Sigmoid colon (tissue), 4 donors: ENCODE data around the gene IP6K3.

Experiments
- POLR2A ChIP-seq, 2 donors: fragments of 450-650 bp; IDR thresholded peaks; one replicate each; pipeline ENCODE4 v1.6.1; 2016; ENCODE audit warnings: antibody characterized with exemption in 2 of 2, mild to moderate bottlenecking in 2 of 2, moderate library complexity in 2 of 2
- POLR2AphosphoS5 ChIP-seq, 4 donors: sonication (generic); formaldehyde crosslinking; IDR thresholded peaks; one replicate each; pipeline ENCODE4 v1.6.1; 2017; ENCODE audit warnings: antibody characterized with exemption in 4 of 4
- TF ChIP-seq, protein P1 (sequence below), 4 experiments: fragments of 450-650 bp in 3 of 4; fragments of 200-600 bp in 1 of 4; IDR thresholded peaks; one replicate each; pipeline ENCODE4 v1.5.1; 2016 to 2019; ENCODE audit warnings: antibody characterized with exemption in 4 of 4, mild to moderate bottlenecking in 3 of 4, moderate library complexity in 2 of 4

DNA sequence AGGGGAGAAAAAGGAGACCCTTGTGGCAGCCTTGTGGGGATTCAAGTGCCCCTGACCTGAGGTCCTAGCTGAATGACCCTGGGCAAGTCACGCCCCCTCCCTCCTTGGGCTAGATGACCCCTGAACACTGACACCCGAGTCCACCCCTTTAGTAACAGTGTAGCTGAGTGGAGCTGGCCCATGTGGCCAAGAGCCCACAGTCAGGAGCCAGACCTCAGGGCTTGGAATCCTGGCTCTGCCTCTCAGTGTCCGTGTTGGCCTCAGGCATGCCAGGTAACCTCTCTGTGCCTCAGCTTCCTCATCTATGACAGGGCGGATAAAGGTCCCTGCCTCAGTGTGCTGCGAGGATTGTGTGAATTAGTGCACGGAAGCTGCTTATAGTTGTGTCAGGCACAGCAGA is 14.3 kb downstream of the IP6K3 start:
- TF ChIP-seq, protein P1, sequence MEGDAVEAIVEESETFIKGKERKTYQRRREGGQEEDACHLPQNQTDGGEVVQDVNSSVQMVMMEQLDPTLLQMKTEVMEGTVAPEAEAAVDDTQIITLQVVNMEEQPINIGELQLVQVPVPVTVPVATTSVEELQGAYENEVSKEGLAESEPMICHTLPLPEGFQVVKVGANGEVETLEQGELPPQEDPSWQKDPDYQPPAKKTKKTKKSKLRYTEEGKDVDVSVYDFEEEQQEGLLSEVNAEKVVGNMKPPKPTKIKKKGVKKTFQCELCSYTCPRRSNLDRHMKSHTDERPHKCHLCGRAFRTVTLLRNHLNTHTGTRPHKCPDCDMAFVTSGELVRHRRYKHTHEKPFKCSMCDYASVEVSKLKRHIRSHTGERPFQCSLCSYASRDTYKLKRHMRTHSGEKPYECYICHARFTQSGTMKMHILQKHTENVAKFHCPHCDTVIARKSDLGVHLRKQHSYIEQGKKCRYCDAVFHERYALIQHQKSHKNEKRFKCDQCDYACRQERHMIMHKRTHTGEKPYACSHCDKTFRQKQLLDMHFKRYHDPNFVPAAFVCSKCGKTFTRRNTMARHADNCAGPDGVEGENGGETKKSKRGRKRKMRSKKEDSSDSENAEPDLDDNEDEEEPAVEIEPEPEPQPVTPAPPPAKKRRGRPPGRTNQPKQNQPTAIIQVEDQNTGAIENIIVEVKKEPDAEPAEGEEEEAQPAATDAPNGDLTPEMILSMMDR (IDR thresholded peaks at IDR 0.05): no peak
- TF ChIP-seq POLR2A (IDR thresholded peaks at IDR 0.05) (no peak), POLR2AphosphoS5 (IDR thresholded peaks at IDR 0.05) (no peak)
